K562 (cell line): Measurements from ENCODE around the gene PARP1. TPM values are rescaled to one million over a fixed set of nuclear protein-coding genes. Genes with fewer than 3 reads are reported as not detected.

ENCODE experiments used
- ATAC-seq: fragments of 200-7000 bp; cut with Tn5 transposase; 3 replicates; pipeline ENCODE4 v1.9.1; 2020; ENCODE audit warnings: moderate library complexity
- BruUV-seq: library from RNA; stranded (reverse); fragments of 400-500 nt; replicated peaks from 2 replicates; lab custom pipeline; 2021; lab: Mats Ljungman, UMichigan
- CTCF ChIA-PET: fragments of 300-600 bp; formaldehyde crosslinking; extraction: SDS; loops from one replicate; lab custom pipeline; 2021; ENCODE audit warnings: low intra/inter-chr PET ratio; lab: Yijun Ruan, JAX
- POLR2A ChIA-PET: fragments of 300-600, 350-650 bp; sonication (Branson Sonifier 250); formaldehyde crosslinking; extraction: SDS; loops from one replicate; lab custom pipeline; 2021; ENCODE audit warnings: antibody characterized with exemption, inconsistent platforms; lab: Yijun Ruan, JAX
- DNase-seq, 4 experiments: peaks; one replicate each; pipeline versions ENCODE4 v3.0.0 to v3.0.0-alpha.2; 2011 to 2018; ENCODE audit warnings: low spot score in 3 of 4, mixed read lengths in 3 of 4; ENCODE audit errors: extremely low read depth in 1 of 4
- FAIRE-seq: peaks from 2 replicates; lab custom pipeline; 2011; peaks lifted over from hg19 to GRCh38; lab: Jason Lieb, UNC
- H2AFZ ChIP-seq: 2 replicates; pipeline ENCODE4 v1.6.0; 2011; ENCODE audit warnings: low read depth, low read length, control low read depth, inconsistent platforms
- H3K27ac ChIP-seq: fragments of 200-600 bp; 3 replicates; pipeline ENCODE4 v1.8.0; 2011; ENCODE audit warnings: low read depth, mild to moderate bottlenecking, control low read depth, inconsistent platforms, low read length, moderate library complexity, mixed read lengths; ENCODE audit errors: extremely low read depth
- H3K27me3 ChIP-seq, 2 experiments: fragments of 300-600 bp in 1 of 2; 2 replicates in 1 of 2; 3 replicates in 1 of 2; pipeline versions ENCODE4 v1.6.0 to v1.8.0; 2011; ENCODE audit warnings: inconsistent platforms in 2 of 2, low read length in 2 of 2, mild to moderate bottlenecking in 1 of 2, mixed read lengths in 1 of 2, moderate library complexity in 1 of 2; ENCODE audit not compliant: control insufficient read depth in 2 of 2, insufficient read depth in 2 of 2
- H3K36me3 ChIP-seq: fragments of 300-600 bp; 3 replicates; pipeline ENCODE4 v1.8.0; 2011; ENCODE audit warnings: mild to moderate bottlenecking, low read length, inconsistent platforms; ENCODE audit not compliant: control insufficient read depth, insufficient read depth
- H3K4me1 ChIP-seq, 2 experiments: fragments of 200-600 bp in 1 of 2; replicated peaks in 1 of 2; 2 replicates in 1 of 2; 3 replicates in 1 of 2; pipeline versions ENCODE4 v1.5.1 to v1.8.0; 2011; ENCODE audit warnings: inconsistent platforms in 2 of 2, low read length in 2 of 2, mild to moderate bottlenecking in 1 of 2, mixed read lengths in 1 of 2, moderate library complexity in 1 of 2; ENCODE audit not compliant: control insufficient read depth in 2 of 2, insufficient read depth in 2 of 2
- H3K4me2 ChIP-seq: 2 replicates; pipeline ENCODE4 v1.6.1; 2011; ENCODE audit warnings: low read length, control low read depth, inconsistent platforms, mixed read lengths; ENCODE audit not compliant: insufficient read depth
- H3K4me3 ChIP-seq: fragments of 200-600 bp; sonication (generic), shearing (Covaris generic); 2 replicates; pipeline ENCODE4 v1.5.1; 2016; ENCODE audit warnings: control low read depth, inconsistent platforms
- H3K79me2 ChIP-seq: fragments of 200-600 bp; 3 replicates; pipeline ENCODE4 v1.8.0; 2011; ENCODE audit warnings: low read length, inconsistent platforms; ENCODE audit not compliant: control insufficient read depth, insufficient read depth
- H3K9ac ChIP-seq, 2 experiments: 2 replicates each; pipeline versions ENCODE4 v1.6.0 to v1.6.1; 2011; ENCODE audit warnings: low read depth in 2 of 2, low read length in 2 of 2, control low read depth in 1 of 2, inconsistent platforms in 1 of 2, mild to moderate bottlenecking in 1 of 2, mixed read lengths in 1 of 2; ENCODE audit not compliant: insufficient read depth in 1 of 2
- H3K9me1 ChIP-seq: one replicate; pipeline ENCODE4 v1.6.0; 2011; ENCODE audit warnings: inconsistent platforms, mild to moderate bottlenecking, low read length, moderate library complexity; ENCODE audit not compliant: control insufficient read depth, insufficient read depth
- H3K9me3 ChIP-seq: replicated peaks from 2 replicates; pipeline ENCODE4 v1.5.1; 2011; ENCODE audit warnings: low read depth, low read length, inconsistent platforms; ENCODE audit not compliant: control insufficient read depth, insufficient read depth
- H4K20me1 ChIP-seq: replicated peaks from 2 replicates; pipeline ENCODE4 v1.6.1; 2011; ENCODE audit warnings: low read length, inconsistent platforms, mixed read lengths; ENCODE audit not compliant: control insufficient read depth, insufficient read depth
- ARID2 ChIP-seq: fragments of 450-650 bp; IDR thresholded peaks from 2 replicates; pipeline ENCODE4 v1.6.1; 2017; ENCODE audit warnings: antibody characterized with exemption, mild to moderate bottlenecking
- KLF6 ChIP-seq: fragments of 250-450 bp; sonication (Bioruptor Pico); IDR thresholded peaks from 2 replicates; pipeline ENCODE4 v1.4.0; 2020; ENCODE audit warnings: mild to moderate bottlenecking, moderate library complexity, borderline replicate concordance
- ZNF695 ChIP-seq: fragments of 450-650 bp; formaldehyde crosslinking; IDR thresholded peaks from 2 replicates; pipeline ENCODE4 v1.4.0; 2020; ENCODE audit warnings: mild to moderate bottlenecking, moderate library complexity
- WGBS: fragments of 100-300 bp; shearing (Covaris generic); methylation state at CpG from one replicate; pipeline ENCODE4 v1.1.6; 2016; ENCODE audit warnings: low coverage, mixed read lengths; ENCODE audit not compliant: insufficient coverage; ENCODE audit errors: missing lambda C conversion rate; 5-methylcytosine and 5-hydroxymethylcytosine counted together
- in situ Hi-C: fragments of 300-500 bp; cut with MboI; formaldehyde crosslinking; loops from 4 replicates; pipeline ENCODE4 v1.15.0; 2018; ENCODE audit warnings: inconsistent platforms, mixed read lengths
- intact Hi-C: fragments of 100-400 bp; cut with micrococcal nuclease; formaldehyde crosslinking; loops from 2 replicates; pipeline ENCODE4 v1.14.2; 2022
- polyA plus RNA-seq, 8 experiments: library from polyadenylated mRNA; depleted of rRNA in 4 of 8; stranded (reverse) in 5 of 8; unstranded in 3 of 8; fragments of >200 nt; fragmentation: Nextera tagmentation in 2 of 8; fragmentation: Illumina TruSeq in 1 of 8; extraction: Ambion mirVana in 2 of 8; extraction: Trizol in 1 of 8; gene quantifications; 2 replicates each; pipeline versions ENCODE4 v1.2.1 to v1.2.3, GENCODE V29; 2011 to 2014; ENCODE audit warnings: inconsistent platforms in 1 of 8, missing spikeins in 1 of 8
- total RNA-seq, 7 experiments: library from RNA; depleted of rRNA in 6 of 7; stranded (reverse); fragments of >200 nt in 6 of 7; fragmentation: Illumina TruSeq in 2 of 7; extraction: Trizol in 2 of 7; gene quantifications; 2 replicates each; pipeline versions ENCODE4 v1.2.1 to v1.2.3, GENCODE V29; 2011 to 2021; ENCODE audit warnings: low replicate concordance in 1 of 7
- TF ChIP-seq, protein P1 (sequence below): fragments of 200-800 bp; sonication (Bioruptor generic); IDR thresholded peaks from 2 replicates; pipeline ENCODE4 v1.6.1; 2017; ENCODE audit warnings: missing genetic modification characterization, missing compliant biosample characterization
- TF ChIP-seq, protein P2 (sequence below), 2 experiments: fragments of 450-650 bp; IDR thresholded peaks; 2 replicates each; pipeline ENCODE4 v1.6.1; 2018; ENCODE audit warnings: mild to moderate bottlenecking in 2 of 2, low read depth in 1 of 2; ENCODE audit not compliant: partially characterized antibody in 2 of 2
- TF ChIP-seq, protein P3 (sequence below): fragments of 150-350 bp; IDR thresholded peaks from 2 replicates; pipeline ENCODE4 v1.6.1; 2014; ENCODE audit warnings: low read depth, mild to moderate bottlenecking, low read length, borderline replicate concordance
- TF ChIP-seq, protein P4 (sequence below): fragments of 450-650 bp; IDR thresholded peaks from 2 replicates; pipeline ENCODE4 v1.6.1; 2016

The PARP1 gene
- total and polyA plus RNA-seq, 9 of the 15 experiments (the other 6 are each of a cell fraction or from before 2014, with no cell fraction given): 121 to 306 (median 250) TPM

DNA sequence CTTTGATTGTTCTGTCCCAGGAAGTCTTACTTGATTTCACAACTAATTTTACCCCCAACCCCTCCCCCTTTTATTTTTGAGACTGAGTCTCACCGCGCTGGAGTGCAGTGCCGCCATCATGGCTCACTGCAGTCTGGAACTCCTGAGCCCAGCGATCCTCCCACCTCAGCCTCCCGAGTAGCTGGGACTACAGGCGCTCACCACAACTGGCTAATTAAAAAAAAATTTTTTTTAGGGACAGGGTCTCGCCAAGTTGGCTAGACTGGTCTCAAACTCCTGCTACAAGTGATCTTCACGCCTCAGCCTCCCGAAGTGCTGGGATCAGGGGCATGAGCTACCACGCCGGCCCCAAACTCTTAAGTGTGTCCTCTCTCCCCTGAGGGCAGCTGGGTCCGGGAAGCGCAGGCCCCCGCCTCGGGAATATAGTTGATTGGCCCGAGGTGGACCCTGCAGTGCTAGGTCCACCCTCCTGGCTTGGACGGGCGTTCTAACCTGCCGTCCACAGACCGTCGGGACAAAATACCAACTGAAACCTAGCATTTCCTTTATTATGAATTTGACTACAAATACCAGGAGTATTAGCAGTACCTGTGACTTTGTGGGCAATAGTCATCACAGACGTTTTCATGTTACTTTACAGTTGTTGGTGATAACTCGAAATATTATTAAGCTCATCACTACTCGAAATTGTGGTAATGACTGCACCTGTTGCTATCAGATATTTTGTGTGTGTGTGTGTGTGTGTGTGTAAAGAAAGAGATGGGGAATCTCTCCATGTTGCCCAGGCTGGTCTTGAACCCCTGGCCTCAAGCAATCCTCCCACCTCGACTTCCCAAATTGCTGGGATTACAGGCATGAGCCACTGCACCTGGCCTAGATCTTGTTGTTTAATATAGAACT lies 642 bp upstream of the PARP1 start (continued):
- TF ChIP-seq, protein P1, sequence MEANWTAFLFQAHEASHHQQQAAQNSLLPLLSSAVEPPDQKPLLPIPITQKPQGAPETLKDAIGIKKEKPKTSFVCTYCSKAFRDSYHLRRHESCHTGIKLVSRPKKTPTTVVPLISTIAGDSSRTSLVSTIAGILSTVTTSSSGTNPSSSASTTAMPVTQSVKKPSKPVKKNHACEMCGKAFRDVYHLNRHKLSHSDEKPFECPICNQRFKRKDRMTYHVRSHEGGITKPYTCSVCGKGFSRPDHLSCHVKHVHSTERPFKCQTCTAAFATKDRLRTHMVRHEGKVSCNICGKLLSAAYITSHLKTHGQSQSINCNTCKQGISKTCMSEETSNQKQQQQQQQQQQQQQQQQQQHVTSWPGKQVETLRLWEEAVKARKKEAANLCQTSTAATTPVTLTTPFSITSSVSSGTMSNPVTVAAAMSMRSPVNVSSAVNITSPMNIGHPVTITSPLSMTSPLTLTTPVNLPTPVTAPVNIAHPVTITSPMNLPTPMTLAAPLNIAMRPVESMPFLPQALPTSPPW (CRISPR knock-in tag): peak; percentile 48

DNA sequence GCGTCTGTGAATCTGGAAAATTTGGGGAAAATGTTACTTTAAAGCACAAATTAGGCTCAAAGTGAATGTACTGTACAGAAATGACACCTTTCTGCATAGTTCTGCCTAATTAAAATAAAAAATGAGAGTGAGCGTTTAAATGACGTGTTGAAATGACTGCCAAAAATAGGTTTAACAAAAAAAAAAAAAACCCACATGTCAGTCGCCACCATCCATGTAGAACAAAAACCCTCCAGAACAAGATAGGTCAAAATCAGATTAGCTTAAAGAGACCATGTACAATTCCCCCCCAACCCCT lies 745 bp downstream of the PARP1 start:
- H4K20me1 ChIP-seq: peaks cover 26% of the 10 kb centered on the region
- H3K9me1 ChIP-seq: peaks cover 8% of the 10 kb centered on the region
- peaks cover 30% of the 10 kb centered on the region for H3K36me3 ChIP-seq
- 0% methylated on average over 4 of the region's 4 CpGs for WGBS
- ATAC-seq: no peak; the same call in 2 of the 3 replicates
- H2AFZ ChIP-seq: peak overlapping the region; percentile 88
- peak overlapping the region; percentile 84 for H3K27ac ChIP-seq
- CTCF ChIA-PET: no interaction called here
- peak overlapping the region; percentile 76 to 88 for H3K9ac ChIP-seq
- POLR2A ChIA-PET: interaction anchor here (1.5 to 2.9 kb wide), 5 partner anchors 10 to 98 kb away, joined by 5 to 14 read pairs (median 8); partner anchors contain the start of gene LIN9
- in situ Hi-C loops: no loop called here
- peaks cover 57% of the 10 kb centered on the region for H3K79me2 ChIP-seq
- no peak for DNase-seq
- H3K4me3 ChIP-seq: peak overlapping the region; percentile 78
- H3K4me1 ChIP-seq: peaks cover 33 to 34% of the 10 kb centered on the region in 2 experiments
- intact Hi-C loops: loop anchor here (5.0 kb wide), 2 partner anchors 100 to 205 kb away; partner anchors contain the start of gene LIN9
- peak; percentile 70 for FAIRE-seq
- 0 out of 2 replicates have a peak, but pooled peaks cover 2% of the 10 kb centered on the region for H3K9me3 ChIP-seq
- BruUV-seq: no TSS peak
- H3K4me2 ChIP-seq: peak overlapping the region; percentile 94
- no peaks in the 10 kb centered on the region; a peak in 1 of 5 replicates for H3K27me3 ChIP-seq
- TF ChIP-seq ARID2: peak; percentile 35; the same call in 1 of the 2 replicates
- TF ChIP-seq, protein P2, sequence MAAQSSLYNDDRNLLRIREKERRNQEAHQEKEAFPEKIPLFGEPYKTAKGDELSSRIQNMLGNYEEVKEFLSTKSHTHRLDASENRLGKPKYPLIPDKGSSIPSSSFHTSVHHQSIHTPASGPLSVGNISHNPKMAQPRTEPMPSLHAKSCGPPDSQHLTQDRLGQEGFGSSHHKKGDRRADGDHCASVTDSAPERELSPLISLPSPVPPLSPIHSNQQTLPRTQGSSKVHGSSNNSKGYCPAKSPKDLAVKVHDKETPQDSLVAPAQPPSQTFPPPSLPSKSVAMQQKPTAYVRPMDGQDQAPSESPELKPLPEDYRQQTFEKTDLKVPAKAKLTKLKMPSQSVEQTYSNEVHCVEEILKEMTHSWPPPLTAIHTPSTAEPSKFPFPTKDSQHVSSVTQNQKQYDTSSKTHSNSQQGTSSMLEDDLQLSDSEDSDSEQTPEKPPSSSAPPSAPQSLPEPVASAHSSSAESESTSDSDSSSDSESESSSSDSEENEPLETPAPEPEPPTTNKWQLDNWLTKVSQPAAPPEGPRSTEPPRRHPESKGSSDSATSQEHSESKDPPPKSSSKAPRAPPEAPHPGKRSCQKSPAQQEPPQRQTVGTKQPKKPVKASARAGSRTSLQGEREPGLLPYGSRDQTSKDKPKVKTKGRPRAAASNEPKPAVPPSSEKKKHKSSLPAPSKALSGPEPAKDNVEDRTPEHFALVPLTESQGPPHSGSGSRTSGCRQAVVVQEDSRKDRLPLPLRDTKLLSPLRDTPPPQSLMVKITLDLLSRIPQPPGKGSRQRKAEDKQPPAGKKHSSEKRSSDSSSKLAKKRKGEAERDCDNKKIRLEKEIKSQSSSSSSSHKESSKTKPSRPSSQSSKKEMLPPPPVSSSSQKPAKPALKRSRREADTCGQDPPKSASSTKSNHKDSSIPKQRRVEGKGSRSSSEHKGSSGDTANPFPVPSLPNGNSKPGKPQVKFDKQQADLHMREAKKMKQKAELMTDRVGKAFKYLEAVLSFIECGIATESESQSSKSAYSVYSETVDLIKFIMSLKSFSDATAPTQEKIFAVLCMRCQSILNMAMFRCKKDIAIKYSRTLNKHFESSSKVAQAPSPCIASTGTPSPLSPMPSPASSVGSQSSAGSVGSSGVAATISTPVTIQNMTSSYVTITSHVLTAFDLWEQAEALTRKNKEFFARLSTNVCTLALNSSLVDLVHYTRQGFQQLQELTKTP (IDR thresholded peaks at IDR 0.05; ENCODE audit: low read depth in 1 of 2, partially characterized antibody in 2 of 2): peak in 1 of 2 experiments; percentile 30
- TF ChIP-seq, protein P3, sequence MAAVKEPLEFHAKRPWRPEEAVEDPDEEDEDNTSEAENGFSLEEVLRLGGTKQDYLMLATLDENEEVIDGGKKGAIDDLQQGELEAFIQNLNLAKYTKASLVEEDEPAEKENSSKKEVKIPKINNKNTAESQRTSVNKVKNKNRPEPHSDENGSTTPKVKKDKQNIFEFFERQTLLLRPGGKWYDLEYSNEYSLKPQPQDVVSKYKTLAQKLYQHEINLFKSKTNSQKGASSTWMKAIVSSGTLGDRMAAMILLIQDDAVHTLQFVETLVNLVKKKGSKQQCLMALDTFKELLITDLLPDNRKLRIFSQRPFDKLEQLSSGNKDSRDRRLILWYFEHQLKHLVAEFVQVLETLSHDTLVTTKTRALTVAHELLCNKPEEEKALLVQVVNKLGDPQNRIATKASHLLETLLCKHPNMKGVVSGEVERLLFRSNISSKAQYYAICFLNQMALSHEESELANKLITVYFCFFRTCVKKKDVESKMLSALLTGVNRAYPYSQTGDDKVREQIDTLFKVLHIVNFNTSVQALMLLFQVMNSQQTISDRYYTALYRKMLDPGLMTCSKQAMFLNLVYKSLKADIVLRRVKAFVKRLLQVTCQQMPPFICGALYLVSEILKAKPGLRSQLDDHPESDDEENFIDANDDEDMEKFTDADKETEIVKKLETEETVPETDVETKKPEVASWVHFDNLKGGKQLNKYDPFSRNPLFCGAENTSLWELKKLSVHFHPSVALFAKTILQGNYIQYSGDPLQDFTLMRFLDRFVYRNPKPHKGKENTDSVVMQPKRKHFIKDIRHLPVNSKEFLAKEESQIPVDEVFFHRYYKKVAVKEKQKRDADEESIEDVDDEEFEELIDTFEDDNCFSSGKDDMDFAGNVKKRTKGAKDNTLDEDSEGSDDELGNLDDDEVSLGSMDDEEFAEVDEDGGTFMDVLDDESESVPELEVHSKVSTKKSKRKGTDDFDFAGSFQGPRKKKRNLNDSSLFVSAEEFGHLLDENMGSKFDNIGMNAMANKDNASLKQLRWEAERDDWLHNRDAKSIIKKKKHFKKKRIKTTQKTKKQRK: no peak
- no peak for TF ChIP-seq KLF6
- TF ChIP-seq, protein P4, sequence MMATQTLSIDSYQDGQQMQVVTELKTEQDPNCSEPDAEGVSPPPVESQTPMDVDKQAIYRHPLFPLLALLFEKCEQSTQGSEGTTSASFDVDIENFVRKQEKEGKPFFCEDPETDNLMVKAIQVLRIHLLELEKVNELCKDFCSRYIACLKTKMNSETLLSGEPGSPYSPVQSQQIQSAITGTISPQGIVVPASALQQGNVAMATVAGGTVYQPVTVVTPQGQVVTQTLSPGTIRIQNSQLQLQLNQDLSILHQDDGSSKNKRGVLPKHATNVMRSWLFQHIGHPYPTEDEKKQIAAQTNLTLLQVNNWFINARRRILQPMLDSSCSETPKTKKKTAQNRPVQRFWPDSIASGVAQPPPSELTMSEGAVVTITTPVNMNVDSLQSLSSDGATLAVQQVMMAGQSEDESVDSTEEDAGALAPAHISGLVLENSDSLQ: peak; percentile 55
- no peak for TF ChIP-seq ZNF695 (CRISPR knock-in tag)
